AG04450 (cell line): ENCODE results near the gene C4BPA. TPM values are rescaled to one million over a fixed set of nuclear protein-coding genes. Genes with fewer than 3 reads are reported as not detected.
A peak's percentile ranks its signal among the peaks of the same experiment; 100 is the strongest.

Experiments used
- CTCF ChIA-PET: fragments of 300-600, 350-600 bp; formaldehyde crosslinking; extraction: SDS; loops from one replicate; lab custom pipeline; 2022; ENCODE audit warnings: antibody characterized with exemption, inconsistent platforms; lab: Charles Lee
- POLR2A ChIA-PET: fragments of 350-600 bp; formaldehyde crosslinking; extraction: SDS; loops from one replicate; lab custom pipeline; 2021; ENCODE audit warnings: antibody characterized with exemption, inconsistent platforms; lab: Yijun Ruan, JAX
- DNase-seq: peaks from one replicate; pipeline ENCODE4 v3.0.0-alpha.2; 2011; ENCODE audit warnings: low read depth, low spot score
- H3K27ac ChIP-seq: one replicate; pipeline ENCODE4 v1.5.1; 2012; ENCODE audit warnings: low read depth, low read length, control low read depth
- H3K27me3 ChIP-seq: one replicate; pipeline ENCODE4 v1.6.0; 2012; ENCODE audit warnings: low read length; ENCODE audit not compliant: control insufficient read depth, insufficient read depth
- H3K4me3 ChIP-seq: 2 replicates; pipeline ENCODE4 v1.5.1; 2011; ENCODE audit warnings: mild to moderate bottlenecking, low read depth, low read length, control low read depth
- H3K9me3 ChIP-seq: 2 replicates; pipeline ENCODE4 v1.5.1; 2012; ENCODE audit warnings: low read length; ENCODE audit not compliant: control insufficient read depth, insufficient read depth
- polyA plus RNA-seq: library from polyadenylated mRNA; depleted of rRNA; stranded (reverse); fragments of >200 nt; gene quantifications from 2 replicates; pipeline ENCODE4 v1.2.3, GENCODE V29; 2011
- TF ChIP-seq, protein P1 (sequence below): IDR thresholded peaks from 2 replicates; pipeline ENCODE4 v1.5.1; 2011; ENCODE audit warnings: low read depth, low read length, control low read depth, inconsistent platforms

Gene C4BPA
- polyA plus RNA-seq, 1 experiment, result not detected

DNA sequence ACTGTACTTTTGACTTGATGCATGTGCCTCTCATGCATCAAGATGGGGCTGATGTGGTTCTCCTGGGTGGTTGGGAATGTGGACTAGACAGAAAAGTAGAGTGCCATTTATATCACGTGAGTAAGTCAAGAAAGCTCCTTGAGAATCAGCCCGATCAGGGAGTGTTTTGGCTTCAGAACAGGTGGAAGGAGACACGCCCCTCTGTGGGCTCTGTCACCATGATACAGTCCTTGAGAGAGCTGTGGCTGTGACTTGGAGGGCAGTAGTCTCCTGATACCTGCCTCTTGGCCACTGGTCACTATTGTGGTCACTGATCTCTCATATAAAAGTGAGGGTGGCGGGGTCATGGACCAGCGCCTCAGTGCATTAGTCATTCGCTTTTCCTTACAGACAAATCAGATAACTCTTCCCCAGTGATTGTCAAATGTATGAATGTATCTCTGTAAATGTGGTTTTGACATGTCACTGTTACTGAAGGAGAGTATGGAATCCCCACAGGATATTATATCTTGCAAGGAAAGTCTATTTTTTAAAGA is 24.3 kb upstream of the C4BPA start:
- POLR2A ChIA-PET, result no interaction called here
- H3K27me3 ChIP-seq, result peaks cover 7% of the 10 kb centered on the region
- H3K9me3 ChIP-seq, result no peaks in the 10 kb centered on the region
- H3K27ac ChIP-seq, result no peak overlapping the region
- no peak for DNase-seq
- H3K4me3 ChIP-seq, result no peak overlapping the region
- TF ChIP-seq, protein P1, sequence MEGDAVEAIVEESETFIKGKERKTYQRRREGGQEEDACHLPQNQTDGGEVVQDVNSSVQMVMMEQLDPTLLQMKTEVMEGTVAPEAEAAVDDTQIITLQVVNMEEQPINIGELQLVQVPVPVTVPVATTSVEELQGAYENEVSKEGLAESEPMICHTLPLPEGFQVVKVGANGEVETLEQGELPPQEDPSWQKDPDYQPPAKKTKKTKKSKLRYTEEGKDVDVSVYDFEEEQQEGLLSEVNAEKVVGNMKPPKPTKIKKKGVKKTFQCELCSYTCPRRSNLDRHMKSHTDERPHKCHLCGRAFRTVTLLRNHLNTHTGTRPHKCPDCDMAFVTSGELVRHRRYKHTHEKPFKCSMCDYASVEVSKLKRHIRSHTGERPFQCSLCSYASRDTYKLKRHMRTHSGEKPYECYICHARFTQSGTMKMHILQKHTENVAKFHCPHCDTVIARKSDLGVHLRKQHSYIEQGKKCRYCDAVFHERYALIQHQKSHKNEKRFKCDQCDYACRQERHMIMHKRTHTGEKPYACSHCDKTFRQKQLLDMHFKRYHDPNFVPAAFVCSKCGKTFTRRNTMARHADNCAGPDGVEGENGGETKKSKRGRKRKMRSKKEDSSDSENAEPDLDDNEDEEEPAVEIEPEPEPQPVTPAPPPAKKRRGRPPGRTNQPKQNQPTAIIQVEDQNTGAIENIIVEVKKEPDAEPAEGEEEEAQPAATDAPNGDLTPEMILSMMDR, result no peak
- CTCF ChIA-PET, result interaction anchor here (1.1 to 7.5 kb wide), 5 partner anchors 8 to 326 kb away, joined by 3 to 83 read pairs (median 4); no protein-coding TSS in a partner anchor

DNA sequence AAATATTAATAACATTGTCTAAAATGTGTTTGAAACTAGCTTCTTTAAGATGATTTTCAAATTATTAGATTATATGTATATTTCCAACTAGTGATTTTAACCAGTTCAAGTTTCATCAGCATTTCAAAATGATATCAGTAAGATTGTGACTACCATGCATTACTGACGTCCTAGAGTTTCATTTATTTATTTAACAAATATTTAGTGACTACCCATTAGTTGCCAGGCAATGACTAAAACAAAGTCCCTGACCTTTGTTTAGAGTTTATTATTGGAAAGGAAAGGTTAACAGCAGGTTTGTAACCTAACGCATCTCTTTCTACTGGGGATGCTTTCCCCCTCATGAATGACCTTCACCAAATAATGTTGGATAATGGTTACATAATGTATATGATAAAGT is 22.9 kb upstream of the C4BPA start:
- Histone ChIP-seq H3K9me3 (no peaks in the 10 kb centered on the region), H3K4me3 (no peak overlapping the region), H3K27ac (no peak overlapping the region), H3K27me3 (peaks cover 7% of the 10 kb centered on the region)
- POLR2A ChIA-PET, result no interaction called here
- TF ChIP-seq, protein P1, result no peak
- CTCF ChIA-PET, result interaction anchor here (0.7 to 7.5 kb wide), 5 partner anchors 10 to 892 kb away, joined by 3 to 83 read pairs (median 4); no protein-coding TSS in a partner anchor
- no peak for DNase-seq

DNA sequence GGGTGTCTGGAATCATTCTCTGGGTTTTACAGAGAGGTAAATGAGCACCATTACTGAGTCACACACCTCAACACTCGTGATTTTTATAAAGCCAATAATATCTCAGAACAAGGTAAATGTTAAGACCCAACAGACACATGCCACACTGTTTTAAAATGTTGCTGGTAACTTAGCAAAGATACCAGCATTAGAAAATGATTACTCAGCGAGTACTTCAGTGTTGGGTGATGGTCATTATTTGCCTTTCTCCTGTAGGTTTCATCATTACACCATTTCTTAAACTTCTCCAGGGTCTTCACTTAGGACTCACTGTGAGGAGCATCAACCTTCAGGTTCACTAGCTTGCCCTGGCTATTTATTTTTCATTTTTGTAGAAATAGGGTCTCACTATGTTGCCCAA is 22.2 kb upstream of the C4BPA start:
- DNase-seq, result no peak
- H3K4me3 ChIP-seq, result no peak overlapping the region
- peaks cover 8% of the 10 kb centered on the region for H3K27me3 ChIP-seq
- TF ChIP-seq, protein P1, result no peak
- CTCF ChIA-PET, result interaction anchor here (0.7 to 7.5 kb wide), 3 partner anchors 32 to 324 kb away, joined by 3 to 83 read pairs (median 4); no protein-coding TSS in a partner anchor
- POLR2A ChIA-PET, result no interaction called here
- H3K27ac ChIP-seq, result no peak overlapping the region
- H3K9me3 ChIP-seq, result no peaks in the 10 kb centered on the region

DNA sequence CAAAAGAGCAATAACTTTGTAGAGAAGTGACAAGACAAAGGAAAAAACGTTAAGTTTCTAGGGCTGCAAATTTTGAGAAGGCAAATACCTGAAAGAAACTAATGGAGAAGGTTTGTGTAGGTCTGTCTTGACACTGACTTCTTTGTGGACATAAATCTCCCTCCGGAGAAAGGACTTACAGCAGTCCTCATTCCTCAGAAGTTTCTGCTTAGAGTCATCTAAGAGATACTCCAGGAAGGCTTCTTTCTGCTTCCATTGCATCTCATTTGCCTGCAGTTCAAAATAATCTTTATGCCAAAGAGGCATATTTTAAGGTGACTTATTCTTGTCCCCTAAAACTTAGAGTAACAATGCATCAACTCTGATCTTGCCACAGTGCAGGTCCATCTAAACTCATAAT is 19.8 kb upstream of the C4BPA start:
- H3K27me3 ChIP-seq, result peaks cover 8% of the 10 kb centered on the region
- TF ChIP-seq, protein P1, result no peak
- H3K4me3 ChIP-seq, result no peak overlapping the region
- no peak for DNase-seq
- ChIA-PET POLR2A (no interaction called here), CTCF (interaction anchor here (0.7 to 7.5 kb wide), 12 partner anchors 9 to 416 kb away, joined by 3 to 83 read pairs (median 4); no protein-coding TSS in a partner anchor)
- H3K27ac ChIP-seq, result no peak overlapping the region
- H3K9me3 ChIP-seq, result no peaks in the 10 kb centered on the region

DNA sequence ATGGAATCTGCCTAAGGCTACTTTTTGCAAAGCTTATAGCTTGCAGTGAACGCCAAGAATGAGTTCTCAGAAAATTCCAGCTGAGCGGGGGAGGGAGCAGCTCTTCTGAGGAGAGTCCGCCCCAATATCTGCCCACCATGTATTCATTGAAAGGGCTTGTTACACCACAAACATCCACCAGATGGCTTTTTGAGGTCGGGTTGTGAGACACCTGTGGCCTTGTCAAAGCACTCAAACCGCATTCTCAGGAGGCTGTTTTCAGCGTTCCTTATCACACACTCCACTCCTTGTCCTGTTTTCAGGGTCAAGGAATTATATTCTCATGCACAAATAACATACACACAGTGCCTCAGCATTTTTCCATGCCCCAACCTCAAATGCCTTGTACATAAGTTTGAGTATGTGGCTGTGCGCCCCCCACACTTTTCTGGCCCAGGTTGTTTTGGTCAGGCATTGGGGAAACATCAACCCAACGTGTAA is 19.3 kb upstream of the C4BPA start:
- no peak overlapping the region for H3K4me3 ChIP-seq
- ChIA-PET POLR2A (no interaction called here), CTCF (interaction anchor here (0.7 to 7.5 kb wide), 11 partner anchors 10 to 415 kb away, joined by 3 to 83 read pairs (median 4); no protein-coding TSS in a partner anchor)
- H3K27ac ChIP-seq, result no peak overlapping the region
- TF ChIP-seq, protein P1, result peak; percentile 61
- no peaks in the 10 kb centered on the region for H3K9me3 ChIP-seq
- DNase-seq, result peak; percentile 8
- peaks cover 8% of the 10 kb centered on the region for H3K27me3 ChIP-seq
